GM21447 (cell line): ENCODE data around the gene EPHA4.
A peak's percentile ranks its signal among the peaks of the same experiment; 100 is the strongest.

Experiments
- ATAC-seq: cut with Tn5 transposase; IDR thresholded peaks from one replicate; pipeline ENCODE4 v1.9.1; 2021; ENCODE audit not compliant: unreplicated experiment

Gene EPHA4

DNA sequence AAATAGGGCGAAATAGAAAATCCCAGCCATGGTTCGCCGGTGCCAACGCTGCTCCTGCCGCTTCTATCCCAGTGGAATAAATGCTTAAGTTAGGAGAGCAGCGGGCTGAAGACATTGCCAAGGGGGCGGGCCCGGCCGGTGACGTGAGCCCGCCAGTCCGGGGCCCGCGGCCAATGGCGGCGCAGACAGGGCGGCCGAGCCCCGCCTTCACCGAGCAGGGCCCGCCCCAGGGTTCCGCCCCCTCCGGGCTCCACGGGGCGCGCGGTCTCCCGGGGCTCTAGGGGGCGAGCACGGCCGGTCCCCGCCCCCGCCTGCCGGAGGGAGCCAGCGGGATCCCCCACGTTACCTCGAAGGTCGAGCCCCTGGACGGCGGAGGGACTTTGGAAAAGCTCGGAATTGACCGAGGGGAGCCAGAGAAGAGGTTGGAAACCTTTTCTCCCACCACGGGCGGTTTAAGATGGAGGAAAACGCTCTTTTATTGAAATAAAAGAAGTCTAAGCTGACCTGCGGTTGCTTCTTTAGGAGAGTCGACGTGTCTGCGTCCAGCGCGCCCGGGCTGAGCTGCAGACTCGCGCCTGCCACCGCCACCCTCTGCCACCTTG, at the start of gene EPHA4:
Gene EPHA4 (minus strand): TSS at position 86 of the 602 bp plus-strand sequence. CDS start 56 bp downstream, at position 30.
- ATAC-seq = peak; percentile 83

DNA sequence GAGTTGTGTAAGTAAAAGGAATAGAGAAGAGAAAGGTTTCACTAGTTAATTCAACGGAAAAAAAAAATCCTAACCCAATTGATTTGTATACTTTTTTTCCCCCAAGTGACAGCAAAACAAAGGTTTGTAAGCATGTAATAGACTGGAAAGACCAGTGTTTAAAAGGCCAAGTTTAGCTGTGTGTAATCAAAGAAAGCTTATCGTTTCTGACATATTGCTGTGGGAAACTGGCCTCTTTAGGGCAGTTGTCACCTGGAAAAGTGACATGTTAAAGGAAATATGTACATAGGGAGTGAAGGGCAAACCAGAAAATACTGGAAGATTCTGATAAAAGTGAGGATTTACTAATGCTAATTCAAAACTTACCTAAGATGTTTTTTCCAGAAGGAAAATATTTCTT, 45.9 kb upstream of the EPHA4 start:
- ATAC-seq = no peak

DNA sequence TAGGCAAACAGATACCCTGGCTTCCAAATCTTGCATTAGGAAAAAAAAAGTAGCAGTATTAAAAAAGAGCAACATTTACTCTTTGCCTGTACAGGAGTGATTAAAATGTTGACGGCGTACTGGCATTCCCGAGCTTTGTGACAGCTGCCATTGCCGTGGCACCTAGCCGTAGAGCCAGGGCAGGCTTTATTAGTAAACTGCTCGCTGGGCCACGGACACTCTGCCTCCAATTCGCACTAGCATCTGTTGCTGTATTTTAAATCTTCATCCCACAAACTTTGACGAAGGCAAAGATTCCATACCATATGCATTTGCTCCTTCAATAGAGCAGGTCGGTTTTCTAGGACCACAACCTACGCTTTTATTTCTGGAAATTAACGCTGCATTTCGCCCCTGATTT, 44.5 kb upstream of the EPHA4 start:
- ATAC-seq = no peak

DNA sequence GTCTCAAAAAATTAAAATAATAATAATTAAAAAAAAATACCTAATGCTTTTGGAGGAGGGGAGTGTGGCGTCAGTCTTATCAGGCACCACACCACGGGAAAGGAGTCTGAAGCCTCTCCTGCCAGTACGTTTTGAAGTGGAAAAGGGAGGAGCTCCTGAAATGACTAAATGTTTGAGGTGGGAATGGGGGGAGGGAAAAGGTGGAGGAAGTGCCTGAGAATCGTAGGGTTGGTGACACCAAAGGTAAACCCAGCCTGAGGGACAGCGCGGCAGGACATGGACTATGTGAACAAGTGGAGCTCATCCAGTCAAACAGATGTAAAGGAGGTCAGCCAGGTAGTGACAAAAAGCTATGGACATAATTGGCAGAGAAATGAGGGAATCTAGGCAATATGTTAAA, 42.2 kb upstream of the EPHA4 start:
- no peak for ATAC-seq

DNA sequence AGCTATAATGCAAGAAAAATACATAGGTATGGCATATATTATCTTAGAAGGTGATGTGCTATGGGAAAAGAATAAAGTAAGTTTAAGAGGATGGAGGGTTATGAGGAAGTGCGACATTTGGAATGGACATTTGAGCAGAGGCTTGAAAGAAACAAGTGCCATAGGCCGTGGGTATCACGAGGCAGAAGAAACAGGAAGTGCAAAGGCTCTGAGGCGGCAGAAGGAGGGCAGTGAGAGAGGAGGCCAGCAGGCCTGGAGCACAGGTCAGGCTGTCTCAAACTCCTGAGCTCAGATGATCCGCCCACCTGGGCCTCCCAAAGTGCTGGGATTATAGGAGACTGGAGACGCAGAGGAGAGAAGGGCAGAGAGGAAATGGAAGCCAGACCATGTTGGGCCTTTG, 40.7 kb upstream of the EPHA4 start:
- ATAC-seq = no peak

DNA sequence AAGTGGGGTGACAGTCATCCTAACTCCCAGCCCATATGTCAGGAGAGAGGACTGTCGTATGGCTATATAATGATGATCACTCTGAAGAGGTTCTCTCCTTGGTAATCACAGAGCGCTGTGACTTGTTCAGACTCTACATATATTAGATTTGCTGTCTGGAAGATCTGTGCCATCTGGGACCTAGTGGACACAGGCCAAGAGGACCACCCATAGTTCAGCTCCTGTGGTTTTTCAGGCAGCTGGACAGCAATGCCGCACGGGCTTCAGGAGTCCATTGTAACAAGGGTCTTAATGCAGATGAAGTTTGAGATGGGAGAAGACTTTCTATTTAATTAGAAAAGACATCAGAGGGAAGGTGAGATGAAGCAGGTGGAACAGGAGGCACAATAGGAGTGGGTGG, 40.1 kb upstream of the EPHA4 start:
- ATAC-seq = no peak

DNA sequence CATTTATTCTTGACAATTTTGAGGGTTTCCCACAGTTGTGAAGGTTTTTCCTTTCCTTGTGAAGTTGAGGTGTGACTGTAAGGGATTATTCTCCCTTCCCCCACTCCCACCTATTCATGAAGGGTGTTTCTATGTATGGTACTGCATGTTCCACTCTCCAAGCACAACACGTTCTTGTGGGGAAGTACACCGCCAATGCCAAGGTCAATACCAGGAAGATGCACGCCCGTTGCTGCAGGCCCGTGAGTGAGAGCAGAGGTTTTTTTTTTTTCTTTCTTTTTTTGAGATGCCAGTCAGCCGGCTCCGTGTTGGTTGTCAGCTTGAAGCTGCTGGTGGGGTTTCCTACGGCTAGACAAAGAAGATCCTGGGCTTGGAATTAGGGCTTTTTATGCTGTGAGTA, 38.6 kb upstream of the EPHA4 start:
- no peak for ATAC-seq

DNA sequence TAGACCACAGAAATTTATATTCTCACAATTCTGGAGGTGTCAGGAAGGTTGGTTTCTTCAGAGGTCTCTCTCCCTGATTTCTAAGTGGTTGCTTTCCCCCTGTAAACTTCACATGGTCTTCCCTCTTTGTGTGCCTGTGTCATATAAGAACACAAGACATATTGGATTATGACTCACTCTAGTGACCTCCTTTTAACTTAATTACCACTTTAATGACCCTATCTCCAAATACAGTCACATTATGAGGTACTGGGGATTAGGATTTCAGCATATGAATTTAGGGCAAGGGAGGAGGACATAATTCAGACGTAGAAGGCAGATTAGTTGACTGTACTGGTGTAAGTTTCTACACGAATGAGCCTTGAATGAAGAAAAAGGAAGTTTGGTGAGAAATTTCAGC, 38.2 kb upstream of the EPHA4 start:
- ATAC-seq = no peak

DNA sequence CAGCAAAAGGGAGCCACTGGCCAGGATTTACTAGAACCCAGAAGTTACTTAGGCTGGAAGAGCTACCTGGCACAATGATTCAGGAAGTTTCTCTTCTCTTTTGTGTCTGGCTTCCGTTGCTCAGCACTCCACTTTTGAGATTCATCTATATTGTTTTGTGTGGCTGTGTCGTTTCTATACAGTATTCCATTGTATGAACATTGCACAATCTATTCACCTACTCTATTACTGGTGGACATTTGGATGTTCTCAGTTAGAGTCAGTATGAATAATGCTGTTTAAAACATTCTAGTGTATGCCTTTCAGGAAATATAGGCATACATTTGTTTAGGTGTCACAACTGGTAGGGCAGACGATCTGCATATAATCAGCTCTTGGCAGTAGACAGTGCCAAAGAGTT, 36.3 kb upstream of the EPHA4 start:
- no peak for ATAC-seq

DNA sequence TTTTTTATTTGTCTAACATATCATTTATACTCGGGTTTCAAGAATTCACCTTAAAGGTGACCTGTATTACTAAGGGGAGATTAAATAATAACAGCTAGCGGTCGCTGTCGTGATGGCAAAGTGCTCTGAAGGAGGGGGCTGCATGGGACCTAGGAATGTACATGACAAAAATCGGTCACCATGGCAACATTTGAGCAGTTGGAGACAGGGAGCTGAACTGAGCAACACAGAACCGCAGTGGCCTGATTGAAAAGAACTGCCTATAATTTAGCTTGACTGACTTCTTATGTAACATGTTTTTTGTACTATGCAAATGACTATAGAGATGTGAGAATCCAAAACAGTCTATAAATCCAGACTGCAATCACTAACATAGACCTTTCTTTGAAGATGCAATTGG, 34.3 kb upstream of the EPHA4 start:
- ATAC-seq = no peak

DNA sequence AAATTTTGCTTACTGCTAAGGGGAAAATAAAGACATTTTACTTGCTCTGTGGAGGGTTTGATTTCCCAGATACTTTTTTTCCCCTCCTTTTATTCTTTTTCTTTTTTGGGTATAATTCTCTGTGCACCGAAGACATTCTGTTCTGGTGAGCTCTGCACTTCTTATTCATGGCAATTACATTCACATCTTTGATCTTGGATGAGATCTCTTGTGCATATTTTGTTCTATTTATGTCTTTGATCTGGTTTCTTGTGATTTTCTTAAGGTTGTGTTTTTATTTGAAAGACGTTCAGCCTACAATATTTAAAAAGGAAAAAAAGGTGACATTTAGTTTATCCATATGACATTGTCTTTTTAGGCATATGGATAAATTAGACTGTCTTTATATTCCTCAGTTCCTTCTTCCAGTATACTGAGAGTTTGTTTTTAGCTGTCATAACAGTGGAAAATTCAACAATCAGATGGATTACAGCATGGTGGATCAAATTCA, 33.7 kb upstream of the EPHA4 start:
- ATAC-seq = no peak

DNA sequence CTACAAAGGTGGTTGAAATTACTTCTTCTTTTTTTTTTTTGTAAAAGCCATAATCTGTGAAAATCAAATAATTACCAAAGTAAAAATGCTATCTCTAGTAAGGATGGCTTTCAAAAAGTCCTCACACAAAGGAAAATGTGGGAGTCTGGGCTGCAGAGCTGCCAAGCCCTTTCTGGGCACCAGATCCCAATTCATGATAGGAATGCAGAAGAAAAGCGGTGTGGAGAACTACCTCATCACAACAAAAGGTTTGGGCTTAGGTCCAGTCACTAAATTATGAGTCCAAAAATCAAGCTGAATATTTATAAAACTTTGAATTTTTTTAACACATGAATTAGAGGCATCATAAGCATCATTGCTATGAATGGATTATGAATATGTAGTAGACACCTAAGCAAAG, 30.8 kb upstream of the EPHA4 start:
- no peak for ATAC-seq

DNA sequence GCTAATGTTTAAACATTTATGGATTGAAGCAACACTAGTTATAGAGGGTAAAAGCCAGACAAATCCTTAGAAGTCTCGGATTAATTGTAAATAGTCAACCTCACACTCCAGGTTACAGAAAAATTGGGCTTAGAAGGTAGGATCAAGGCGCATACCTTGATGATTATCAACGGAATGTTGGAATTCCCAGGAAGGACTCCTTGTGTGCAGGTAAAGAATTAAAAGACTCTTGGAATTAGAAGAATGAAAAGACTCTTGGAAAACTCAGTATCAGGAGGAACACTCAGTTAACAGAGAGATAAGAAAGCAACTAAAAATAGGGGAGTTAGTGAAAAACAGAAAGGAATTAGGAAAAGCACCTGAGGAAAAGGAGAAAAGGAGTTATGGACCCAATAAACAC, 29.3 kb upstream of the EPHA4 start:
- ATAC-seq = no peak

DNA sequence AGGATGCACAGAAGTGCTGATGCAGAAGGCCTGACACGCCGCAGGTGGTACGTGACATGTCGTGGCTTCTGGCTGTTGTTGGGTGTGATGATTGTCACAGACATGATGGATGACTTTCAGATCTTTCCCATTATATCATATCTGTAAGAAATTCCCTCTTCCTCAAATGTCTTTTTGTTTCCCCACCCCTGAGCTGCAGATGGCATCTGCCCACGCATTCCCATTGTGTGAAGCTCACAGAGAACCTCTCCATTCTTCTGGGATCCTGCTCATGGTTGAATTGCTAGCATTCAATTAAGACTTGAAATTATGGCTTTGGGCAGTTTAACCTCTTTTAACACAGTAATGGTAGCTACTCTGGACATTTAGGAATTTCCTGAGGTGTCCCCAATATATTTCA, 28.3 kb upstream of the EPHA4 start:
- no peak for ATAC-seq

DNA sequence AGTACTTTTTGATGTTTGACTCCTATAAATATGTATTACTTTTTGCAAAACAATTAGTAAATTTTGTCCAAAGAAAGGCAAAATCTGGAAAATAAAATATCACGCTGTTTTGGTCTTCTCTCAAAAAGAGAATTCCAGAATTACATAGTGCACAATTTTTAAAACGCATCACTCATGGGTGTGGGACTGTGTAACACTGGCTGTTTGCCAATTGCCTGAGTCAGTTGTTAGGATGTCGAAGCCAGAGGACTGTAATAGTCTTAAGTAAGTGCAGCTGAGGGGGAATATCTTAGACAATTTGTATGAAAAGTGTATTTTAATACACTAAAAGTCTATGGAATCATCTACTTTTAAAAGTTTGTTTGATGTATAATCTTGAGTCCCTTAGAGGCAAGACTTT, 24.1 kb upstream of the EPHA4 start:
- no peak for ATAC-seq

DNA sequence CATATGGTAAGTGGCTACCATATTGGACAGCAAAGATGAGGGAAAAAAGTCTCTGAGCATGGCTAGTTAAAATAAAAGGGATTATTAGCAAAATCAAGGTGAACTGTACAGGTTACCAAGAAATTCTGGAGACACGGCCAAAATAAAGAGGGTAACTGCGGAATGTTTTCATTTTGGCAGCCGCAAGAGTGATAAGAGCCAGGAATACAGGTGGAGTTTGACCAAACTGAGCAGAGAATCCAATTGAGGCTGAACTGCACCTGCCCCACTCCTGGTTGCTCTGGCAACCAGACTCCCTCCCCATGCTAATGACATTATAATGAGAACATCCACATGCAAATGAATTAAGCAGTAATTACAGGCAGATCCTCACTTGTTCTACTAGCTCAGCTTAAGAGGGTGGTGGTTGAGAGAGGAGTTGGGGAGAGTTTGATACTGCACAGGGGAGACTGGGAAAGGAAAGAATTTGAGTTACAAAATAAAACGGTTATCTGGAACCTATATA, 18.8 kb upstream of the EPHA4 start:
- no peak for ATAC-seq

DNA sequence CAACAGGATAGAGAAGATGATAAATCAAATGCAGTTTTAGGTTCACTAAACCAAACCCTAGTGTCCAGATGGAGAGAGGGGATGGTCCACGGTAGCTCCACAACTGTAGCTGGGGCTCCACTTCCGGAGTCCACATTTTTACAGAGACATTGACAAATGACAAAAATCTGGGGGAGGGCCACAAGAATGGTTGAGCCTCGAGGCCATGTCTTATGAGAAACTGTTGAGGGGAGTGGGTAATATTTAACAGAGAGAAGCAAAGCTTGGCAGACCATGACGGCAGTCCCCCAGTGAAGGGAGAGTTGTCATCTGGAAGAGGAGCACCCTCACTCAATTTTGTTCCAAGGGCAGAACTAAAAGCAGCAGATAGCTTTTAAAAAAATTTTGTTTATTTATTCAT, 17.6 kb upstream of the EPHA4 start:
- ATAC-seq = no peak

DNA sequence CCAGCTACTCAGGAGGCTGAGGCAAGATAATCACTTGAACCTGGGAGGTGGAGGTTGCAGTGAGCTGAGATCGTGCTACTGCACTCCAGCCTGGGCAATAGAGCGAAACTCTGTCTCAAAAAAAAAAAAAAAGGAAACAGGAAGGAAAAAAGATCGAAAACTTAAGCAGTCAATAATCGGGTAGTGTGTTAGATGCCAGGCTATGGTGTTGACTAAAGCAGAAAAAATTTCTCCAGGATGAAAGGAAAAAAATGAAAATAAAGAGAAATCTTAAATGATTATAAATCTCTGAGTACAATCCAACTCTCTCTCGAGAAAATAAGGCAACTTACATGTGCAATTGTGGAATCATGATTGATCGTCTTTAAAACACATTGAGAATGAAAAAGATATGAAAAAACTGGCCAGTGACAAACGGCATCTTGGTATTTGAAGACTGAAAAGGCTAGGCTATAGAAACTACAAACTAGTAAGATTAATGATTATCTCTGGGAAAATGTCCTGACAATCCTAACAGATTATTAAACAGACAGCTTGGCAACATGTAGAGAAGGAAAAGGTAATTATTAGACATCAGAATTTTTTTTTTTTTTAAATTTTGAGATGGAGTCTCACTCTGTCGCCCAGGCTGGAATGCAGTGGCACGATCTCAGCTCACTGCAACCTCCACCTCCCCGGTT, 16.3 kb upstream of the EPHA4 start:
- no peak for ATAC-seq

DNA sequence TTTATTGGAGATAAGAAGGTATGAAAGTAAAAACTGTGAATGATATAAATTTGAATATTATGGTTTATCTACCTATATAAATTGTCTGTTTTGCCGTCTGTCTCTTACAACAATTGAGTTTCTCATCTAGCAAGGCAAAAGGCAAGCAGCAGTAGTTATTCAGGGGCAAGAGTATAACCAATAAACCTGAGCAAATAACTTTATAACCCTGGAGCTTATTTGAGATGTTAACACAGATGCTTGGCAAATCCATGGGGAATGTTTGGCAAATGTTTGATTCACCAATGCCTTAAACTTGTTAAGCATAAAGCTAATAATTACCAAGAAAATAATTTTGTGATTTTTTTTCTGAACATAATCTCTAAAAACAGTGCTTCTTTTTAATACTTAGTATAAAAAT, 9.9 kb upstream of the EPHA4 start:
- no peak for ATAC-seq

DNA sequence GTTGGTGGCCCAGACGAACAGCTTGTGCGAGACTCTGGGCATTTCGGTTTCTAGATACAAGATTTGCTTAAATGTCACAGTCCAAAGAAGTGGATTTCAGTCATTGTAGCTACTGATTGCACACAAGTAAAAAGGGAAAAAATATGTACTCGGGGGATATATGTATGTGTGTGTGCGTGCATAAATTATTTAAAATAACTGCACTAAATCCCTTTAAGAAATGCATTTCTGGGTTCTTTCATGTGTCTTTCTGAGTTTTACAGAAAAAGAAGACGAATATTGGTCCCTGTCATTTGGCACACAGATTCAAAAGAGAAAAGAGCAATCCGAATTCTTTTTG, 2.1 kb upstream of the EPHA4 start:
- ATAC-seq = no peak

DNA sequence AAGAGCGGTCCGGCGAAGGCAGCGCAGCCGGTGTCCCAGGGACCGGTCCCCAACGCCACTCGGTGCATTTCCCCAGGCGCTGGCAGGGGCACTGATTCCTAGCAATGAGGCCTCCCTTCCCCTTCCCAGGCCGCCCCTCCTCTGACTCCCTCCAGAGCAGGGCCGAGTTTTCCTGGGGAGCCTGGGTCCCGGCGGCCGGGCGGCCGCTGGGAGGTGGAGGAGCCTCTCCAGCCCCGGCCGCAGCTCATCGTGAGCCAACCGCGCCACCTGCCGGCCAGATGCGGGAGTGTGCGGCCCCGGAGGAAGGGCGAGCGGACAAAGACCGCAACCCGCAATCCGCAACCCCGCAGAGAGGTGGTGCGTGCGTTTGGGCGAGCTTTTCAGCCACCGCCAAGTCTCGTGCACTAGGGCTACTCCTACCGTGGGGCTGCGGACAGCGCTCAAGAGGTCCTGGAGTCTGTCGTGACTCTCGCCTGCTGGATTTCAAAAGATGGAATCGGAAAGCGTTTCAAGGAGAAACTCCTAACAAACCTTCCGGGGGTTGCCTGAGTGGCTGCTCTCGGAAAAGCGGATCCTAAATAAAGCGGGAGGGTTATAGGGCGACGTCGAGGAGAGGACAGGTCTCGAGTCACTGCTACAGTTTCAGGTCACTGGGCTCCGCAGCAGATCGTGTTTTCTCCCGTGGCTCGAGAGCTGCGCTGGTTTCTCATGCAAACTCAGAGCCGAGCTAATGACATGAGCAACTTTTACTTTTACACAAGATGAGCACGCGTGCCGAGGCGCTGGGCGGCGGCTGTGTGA, 1.5 kb upstream of the EPHA4 start:
- ATAC-seq = peak; percentile 52

DNA sequence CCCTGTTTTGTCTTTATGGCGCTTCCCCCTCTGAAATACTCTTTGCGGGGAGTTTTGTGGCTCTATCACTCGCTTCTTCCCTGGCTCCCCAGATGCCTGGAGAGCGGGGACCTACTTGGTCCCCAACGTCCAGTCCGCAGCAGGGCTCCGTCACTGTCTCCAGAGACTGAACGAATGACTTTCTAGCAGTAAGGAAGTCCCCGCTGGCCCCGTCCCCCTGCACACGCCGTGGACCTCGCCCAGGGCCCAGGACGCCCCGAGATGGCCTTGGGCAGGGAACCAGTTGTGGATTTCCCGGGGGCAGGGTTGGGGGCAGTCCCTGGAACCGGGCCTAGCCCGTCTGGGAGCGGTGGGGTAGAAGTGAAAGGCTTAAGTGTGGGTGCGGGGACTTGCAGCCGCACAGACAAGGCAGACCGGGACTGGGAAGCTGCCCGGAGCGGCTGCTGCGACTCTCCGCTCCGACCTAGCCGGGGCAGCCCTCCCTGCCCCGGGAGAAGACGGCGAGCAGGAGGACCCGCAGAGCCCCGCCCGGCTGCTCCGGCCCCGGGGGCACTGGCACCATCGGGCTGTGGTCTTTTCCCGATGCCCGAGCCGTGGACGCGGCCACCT, 821 bp upstream of the EPHA4 start:
- ATAC-seq = peak; percentile 23
